CD4-positive, alpha-beta T cell treated with Interferon gamma for 1 hour (primary cell): ENCODE measurements around the gene RHPN2.
"Not testable (repeated sequence)": the region's sequence is repeated elsewhere in the genome, so short reads cannot be mapped to it uniquely, and the experiment has no call there.

Source experiments
- DNase-seq: peaks from one replicate; pipeline ENCODE4 v3.0.0-alpha.2; 2020

Gene RHPN2

GRCh38 chr19:33063753-33064457, 783 bp downstream of the RHPN2 start:
- DNase-seq: no peak

GRCh38 chr19:33063356-33063752, 1.3 kb downstream of the RHPN2 start:
- DNase-seq: no peak

DNA sequence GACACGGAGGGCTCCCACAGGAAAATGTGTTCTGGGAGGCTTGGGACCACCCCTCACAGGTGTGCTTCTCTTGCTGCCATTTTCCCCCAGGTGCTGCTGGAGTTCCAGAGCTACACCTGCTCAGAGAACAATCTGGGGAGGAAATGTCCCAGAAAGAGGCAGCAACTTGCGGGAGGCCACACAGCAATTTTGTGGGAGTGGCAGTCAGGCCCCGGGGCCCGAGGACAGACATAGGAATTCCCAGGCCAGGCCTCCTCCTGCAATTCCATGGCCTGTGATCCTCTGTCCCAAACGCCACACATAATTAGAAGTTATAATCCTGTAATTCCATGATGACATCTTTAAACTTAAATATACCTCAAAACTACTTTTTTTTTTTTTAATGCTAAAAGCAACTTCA, 1.8 kb downstream of the RHPN2 start:
- no peak for DNase-seq

GRCh38 chr19:33060586-33060985, 4.1 kb downstream of the RHPN2 start:
- no peak for DNase-seq

DNA sequence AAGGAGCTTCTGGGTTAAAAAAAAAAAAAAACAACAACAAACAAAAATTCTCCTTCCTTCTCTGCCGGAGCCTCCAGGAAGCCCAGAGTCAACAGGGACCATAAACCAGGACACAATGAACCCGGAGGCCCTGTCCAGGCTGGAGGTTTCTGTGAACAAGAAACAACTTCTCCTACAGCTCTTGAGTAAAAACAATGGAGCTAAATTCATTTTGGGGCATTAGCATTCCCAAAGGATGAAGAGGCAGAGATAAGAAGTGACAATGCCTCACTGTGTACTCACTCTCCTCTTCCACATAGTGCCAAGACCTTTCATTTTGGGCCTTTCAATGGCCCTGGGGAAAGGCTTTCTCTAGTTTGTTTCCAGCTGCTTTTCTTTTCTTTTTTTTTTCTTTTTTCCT, 9.0 kb downstream of the RHPN2 start:
- no peak for DNase-seq

DNA sequence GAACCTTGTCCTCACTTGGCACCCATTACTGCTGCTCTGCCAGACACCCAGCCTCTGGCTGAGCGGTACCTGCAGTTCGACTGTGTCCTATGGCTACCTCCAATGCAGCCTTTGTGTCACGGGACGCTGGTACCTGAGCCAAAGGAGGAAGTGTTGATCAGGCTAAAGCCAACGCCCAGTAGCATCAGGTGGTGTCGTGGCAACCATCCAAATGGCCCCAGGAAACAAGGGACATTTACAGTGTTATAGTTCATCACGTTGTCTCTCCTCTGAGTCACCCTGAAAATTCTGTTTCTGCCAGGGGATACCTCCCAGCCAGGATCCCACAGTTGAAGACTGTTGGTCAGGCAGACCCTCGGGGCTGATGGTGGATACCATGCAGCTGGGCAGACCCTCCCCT, 10.1 kb downstream of the RHPN2 start:
- DNase-seq: no peak

DNA sequence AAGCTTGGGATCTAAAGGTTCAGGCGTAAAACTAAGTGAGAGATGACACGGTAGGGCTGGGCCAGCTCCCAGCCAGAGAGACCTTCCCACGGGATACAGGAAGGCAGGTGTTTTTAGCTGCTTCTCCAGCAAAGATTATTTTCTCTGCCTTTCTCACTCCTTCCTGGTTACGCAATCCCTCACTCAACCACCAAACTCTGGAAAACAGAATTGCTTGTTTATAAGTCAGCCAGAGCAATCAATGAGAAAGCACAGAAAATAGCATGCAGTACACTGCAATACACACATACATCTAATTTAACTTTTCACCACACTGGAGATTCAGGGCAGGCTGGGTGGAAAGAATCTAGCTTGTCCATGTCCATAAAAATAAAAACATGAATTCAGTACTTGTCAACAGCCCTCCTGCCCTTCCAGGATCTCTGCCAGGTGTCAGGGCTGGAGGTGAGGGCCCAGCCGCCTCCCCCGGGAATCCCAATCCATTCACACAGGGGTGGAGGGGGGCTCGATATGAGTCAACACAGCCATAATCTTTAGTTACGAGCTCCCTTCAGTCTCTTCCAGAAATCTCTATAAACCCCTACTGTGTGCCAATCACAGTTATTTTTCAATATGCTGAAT, 12.2 kb downstream of the RHPN2 start:
- DNase-seq: no peak

GRCh38 chr19:33050110-33050509, 14.6 kb downstream of the RHPN2 start:
- DNase-seq: no peak

DNA sequence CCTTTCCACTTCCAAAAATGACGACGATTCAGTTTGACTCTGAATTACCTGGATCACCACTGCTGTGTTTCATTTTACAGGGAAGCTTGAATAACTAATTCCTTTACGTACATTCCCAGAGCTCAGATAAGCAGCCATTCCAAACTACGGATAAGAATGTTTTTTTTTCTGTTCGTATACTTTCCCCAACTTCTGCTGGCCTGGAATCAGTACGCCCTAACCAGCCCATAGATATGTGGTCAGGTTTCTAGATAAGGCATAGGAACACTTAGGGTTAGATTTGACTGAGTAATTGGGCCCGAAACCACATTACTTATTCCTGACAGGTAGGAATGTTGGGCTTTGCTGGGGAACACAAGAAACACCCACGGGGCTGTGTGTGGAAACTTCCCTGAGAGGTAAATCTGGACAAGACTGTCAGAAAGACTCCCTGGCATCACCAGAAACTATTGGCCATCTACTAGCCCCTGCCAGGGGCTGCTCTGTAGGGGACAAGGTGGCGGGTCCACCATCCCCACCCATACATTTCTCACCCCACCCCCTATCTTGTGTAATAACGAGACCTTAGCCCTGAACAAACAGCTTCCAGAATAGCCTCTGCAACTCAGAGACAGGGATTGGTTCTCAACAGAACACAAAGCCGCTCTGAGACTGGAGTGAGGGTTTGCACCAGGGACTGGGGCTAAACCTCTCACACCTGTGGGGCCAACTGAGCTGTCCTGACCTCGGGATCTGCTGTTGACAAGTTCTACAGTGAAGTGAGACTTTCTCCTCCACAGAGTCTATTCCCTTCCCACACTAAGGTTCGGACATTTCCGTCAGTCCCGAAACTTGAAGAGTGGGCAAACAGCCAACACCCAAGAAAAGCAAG, 15.6 kb downstream of the RHPN2 start:
- DNase-seq: no peak

- no peak for DNase-seq
These were observed 17.3 kb downstream of the RHPN2 start for GRCh38 chr19:33047422-33047821.

DNA sequence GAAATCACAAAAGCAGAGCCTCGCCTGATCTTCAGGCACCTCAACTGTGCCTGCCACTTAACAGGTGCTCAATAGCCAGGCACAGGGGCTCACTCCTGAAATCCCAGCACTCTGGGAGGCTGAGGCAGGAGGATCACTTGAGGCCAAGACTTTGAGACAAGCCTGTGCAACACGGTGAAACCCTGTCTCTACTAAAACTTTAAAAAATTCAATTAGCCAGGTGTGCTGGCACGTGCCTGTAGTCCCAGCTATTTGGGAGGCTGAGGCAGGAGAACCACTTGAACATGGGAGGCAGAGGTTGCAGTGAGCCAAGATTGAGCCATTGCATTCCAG, 22.9 kb downstream of the RHPN2 start:
- DNase-seq: not testable (repeated sequence)

GRCh38 chr19:33040994-33041827, 23.5 kb downstream of the RHPN2 start:
- no peak for DNase-seq

DNA sequence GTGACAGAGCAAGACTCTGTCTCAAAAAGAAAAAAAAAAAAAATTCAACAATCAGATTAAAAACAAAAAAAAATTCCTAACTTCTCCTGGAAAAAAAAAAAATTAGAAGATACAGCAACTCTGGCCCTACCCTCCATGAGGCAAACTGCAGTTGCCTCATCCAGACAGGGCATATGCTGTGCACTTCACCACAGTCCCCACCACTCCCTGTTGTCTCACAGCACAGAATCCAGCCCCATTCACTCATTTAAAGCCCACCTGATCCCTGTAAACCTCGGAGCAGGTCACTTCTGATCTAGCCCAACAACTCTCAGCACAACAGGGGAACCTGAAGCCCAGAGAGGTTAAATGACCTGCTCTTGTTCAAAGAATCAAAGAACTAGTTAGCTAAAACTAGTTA, 24.9 kb downstream of the RHPN2 start:
- DNase-seq: no peak

DNA sequence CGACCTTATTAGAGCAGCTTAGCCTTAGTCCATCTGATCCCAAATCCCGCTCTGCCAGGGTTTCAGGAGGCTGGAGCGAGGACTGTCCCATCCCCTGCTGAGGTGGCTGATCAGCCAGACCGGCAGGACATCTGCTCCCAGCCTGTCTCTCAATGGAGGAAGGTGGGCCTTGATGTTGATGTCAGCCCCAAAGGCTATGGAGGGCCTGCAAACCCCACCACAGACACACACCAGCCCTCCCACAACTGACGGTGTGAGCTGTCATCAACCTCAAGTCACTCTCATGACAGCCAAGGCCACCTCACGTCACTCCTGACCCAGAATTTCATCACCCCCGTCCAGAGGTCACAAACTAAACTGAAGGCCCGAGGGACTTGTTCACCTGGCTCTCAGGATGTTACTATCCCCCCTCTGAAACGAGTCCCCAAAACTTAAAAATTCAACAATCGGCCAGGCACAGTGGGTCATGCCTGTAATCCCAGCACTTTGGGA, 25.5 kb downstream of the RHPN2 start:
- no peak for DNase-seq

DNA sequence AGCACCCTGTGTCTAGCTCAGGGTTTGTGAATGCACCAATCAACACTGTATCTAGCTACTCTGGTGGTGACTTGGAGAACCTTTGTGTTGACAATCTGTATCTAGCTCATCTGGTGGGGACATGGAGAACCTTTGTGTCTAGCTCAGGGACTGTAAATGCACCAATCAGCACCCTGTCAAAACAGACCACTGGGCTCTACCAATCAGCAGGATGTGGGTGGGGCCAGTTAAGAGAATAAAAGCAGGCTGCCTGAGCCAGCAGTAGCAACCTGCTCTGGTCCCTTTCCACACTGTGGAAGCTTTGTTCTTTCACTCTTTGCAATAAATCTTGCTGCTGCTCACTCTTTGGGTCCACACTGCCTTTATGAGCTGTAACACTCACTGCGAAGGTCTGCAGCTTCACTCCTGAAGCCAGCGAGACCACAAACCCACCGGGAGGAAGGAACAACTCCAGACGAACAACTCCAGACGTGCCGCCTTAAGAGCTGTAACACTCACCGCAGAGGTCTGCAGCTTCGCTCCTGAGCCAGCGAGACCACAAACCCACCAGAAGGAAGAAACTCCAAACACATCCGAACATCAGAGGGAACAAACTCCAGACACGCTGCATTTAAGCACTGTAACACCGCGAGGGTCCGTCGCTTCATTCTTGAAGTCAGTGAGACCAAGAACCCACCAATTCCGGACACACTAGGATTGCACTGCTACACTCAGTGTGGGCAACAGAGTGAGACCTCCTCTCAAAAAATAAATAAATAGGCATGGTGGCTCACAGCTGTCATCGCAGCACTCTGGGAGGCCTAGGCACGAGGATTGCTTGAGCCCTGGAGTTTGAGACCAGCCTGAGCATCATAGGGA, 27.3 kb downstream of the RHPN2 start:
- peak; percentile 7 for DNase-seq

DNA sequence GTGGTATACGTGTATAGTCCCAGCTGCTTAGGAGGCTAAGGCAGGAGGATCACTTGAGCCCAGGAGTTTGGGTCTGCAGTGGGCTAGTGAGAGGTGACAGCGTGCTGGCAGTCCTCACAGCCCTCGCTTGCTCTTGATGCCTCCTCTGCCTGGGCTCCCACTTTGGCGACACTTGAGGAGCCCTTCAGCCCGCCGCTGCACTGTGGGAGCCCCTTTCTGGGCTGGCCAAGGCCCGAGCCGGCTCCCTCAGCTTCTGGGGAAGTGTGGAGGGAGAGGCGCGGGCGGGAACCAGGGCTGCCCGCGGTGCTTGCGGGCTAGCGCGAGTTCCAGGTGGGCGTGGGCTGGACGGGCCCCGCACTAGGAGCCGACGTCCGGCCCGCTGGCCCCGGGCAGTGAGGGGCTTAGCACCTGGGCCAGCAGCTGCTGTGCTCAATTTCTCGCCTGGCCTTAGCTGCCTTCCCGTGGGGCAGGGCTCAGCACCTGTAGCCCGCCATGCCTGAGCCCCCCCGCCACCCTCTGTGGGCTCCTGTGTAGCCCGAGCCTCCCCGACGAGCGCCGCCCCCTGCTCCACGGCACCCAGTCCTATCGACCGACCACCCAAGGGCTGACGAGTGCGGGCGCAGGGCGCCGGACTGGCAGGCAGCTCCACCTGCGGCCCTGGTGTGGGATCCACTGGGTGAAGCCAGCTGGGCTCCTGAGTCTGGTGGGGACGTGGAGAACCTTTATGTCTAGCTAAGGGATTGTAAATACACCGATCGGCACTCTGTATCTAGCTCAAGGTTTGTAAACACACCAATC, 28.1 kb downstream of the RHPN2 start:
- not testable (repeated sequence) for DNase-seq

GRCh38 chr19:33035461-33035860, 29.2 kb downstream of the RHPN2 start:
- DNase-seq: no peak

GRCh38 chr19:33032218-33032781, 32.4 kb downstream of the RHPN2 start:
- DNase-seq: no peak

DNA sequence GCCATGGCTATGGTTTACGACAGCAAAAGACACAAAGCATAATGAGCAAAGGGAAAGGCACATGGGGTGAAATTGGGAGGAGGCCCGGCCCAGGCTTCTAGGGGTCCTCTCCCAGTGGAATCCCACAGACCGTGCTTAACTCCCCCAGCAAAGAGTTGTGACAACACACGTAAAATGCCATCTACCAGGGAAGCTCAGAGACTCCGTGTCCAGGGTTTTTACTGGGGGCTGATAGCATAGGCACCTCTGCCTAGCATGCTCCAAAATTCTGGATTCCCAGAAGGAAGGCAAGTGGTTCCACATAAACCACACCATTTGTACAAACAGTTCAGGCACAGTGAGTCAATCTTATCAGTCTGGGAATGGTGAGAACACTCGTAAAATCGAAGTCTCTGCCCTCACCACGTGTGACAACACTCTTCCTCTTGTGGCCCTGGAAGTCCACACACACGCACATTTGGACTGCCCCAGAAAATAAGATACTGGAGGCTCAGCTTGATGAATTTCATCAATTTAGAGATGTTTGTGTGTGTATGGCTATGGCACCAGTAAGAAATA, 34.9 kb downstream of the RHPN2 start:
- no peak for DNase-seq

DNA sequence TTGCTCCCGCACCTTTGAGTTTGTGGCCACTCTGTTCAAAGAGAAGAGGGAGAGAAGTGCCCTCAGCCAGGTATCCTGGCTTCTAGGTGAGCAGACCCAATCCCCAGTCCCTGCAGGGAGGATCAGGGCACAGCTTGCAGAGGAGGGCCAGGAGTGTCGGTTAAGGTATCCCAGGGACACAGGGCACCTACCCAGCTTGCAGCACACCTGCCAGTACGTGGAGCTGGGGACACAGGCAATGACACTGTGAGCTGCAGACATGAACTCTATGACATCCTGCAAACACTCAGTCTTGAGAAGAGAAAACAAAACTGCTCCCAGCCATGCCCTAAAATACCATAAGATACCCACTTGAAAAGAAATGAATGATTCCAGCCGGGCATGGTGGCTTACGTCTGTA, 38.1 kb downstream of the RHPN2 start:
- not testable (repeated sequence) for DNase-seq
